K562 (cell line): ENCODE measurements around the gene LEUTX.

Experiments
- HES1 ChIP-seq: fragments of 450-650 bp; IDR thresholded peaks from 2 replicates; pipeline ENCODE4 v1.6.1; 2016; ENCODE audit warnings: low read depth, mild to moderate bottlenecking, moderate library complexity
- NCOR1 ChIP-seq: fragments of 450-650 bp; IDR thresholded peaks from 2 replicates; pipeline ENCODE4 v1.6.1; 2016; ENCODE audit warnings: mild to moderate bottlenecking, moderate library complexity
- PYGO2 ChIP-seq: fragments of 450-650 bp; IDR thresholded peaks from 2 replicates; pipeline ENCODE4 v1.6.1; 2016; ENCODE audit warnings: mild to moderate bottlenecking, missing genetic modification characterization, moderate library complexity, missing compliant biosample characterization
- SNAPC5 ChIP-seq: fragments of 250-450 bp; sonication (Bioruptor Pico); IDR thresholded peaks from 2 replicates; pipeline ENCODE4 v1.8.0; 2021; ENCODE audit warnings: moderate library complexity, mild to moderate bottlenecking, inconsistent platforms

DNA sequence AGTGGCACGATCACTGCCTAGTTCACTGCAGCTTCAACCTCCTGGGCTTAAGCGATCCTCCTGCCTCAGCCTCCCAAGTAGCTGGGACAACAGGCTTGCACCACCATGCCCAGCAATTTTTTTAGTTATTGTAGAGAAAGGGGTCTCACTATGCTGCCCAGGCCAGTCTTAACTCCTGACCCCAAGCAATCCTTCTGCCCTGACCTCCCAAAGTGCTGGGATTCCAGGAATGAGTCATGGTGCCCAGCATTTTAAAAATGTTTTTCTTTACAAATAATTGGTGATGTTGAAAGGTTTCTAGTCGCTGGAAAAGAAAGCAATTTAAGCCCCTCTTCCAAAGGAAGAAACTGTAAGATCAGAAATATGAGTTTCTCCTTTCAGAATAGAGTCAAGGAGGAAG, 35.9 kb downstream of the LEUTX start:
- TF ChIP-seq HES1, result no peak
- no peak for TF ChIP-seq PYGO2 (tag)
- no peak for TF ChIP-seq NCOR1
- TF ChIP-seq SNAPC5 (CRISPR knock-in tag), result no peak
